PC-3 (cell line): ENCODE results near the gene ATP2A1. TPM values are rescaled to one million over a fixed set of nuclear protein-coding genes. Genes with fewer than 3 reads are reported as not detected.

Experiments
- ATAC-seq: fragments of 200-7000 bp; cut with Tn5 transposase; 2 replicates; pipeline ENCODE4 v1.9.1; 2020; ENCODE audit warnings: mild to moderate bottlenecking, moderate library complexity
- BruUV-seq: library from RNA; stranded (reverse); fragments of 400-500 nt; replicated peaks from 2 replicates; lab custom pipeline; 2021; lab: Mats Ljungman, UMichigan
- CTCF ChIA-PET: fragments of 300-600 bp; sonication (Branson Sonifier 250); formaldehyde crosslinking; loops from one replicate; lab custom pipeline; 2022; ENCODE audit warnings: antibody characterized with exemption; lab: Charles Lee
- POLR2A ChIA-PET: fragments of 300-600 bp; sonication (Branson Sonifier 250); formaldehyde crosslinking; loops from one replicate; lab custom pipeline; 2022; ENCODE audit warnings: antibody characterized with exemption; ENCODE audit not compliant: unreplicated experiment; lab: Charles Lee
- DNase-seq: peaks from one replicate; pipeline ENCODE4 v3.0.0-alpha.2; 2015
- H2AFZ ChIP-seq: fragments of 300-600 bp; sonication (generic); 2 replicates; pipeline ENCODE4 v1.6.0; 2016; ENCODE audit warnings: antibody characterized with exemption, low read length
- H3F3A ChIP-seq: fragments of 300-600 bp; sonication (generic); one replicate; pipeline ENCODE4 v1.6.0; 2017; ENCODE audit warnings: antibody characterized with exemption, low read length, control low read depth, mild to moderate bottlenecking; ENCODE audit not compliant: unreplicated experiment
- H3K27ac ChIP-seq: fragments of 300-600 bp; sonication (generic); 2 replicates; pipeline ENCODE4 v1.5.1; 2016; ENCODE audit warnings: mild to moderate bottlenecking, low read length
- H3K27me3 ChIP-seq: fragments of 300-600 bp; sonication (generic); 2 replicates; pipeline ENCODE4 v1.6.1; 2016; ENCODE audit warnings: low read length, mixed read lengths
- H3K36me3 ChIP-seq: fragments of 300-600 bp; sonication (generic); 2 replicates; pipeline ENCODE4 v1.6.1; 2016; ENCODE audit warnings: low read depth, mixed run types, low read length, mixed read lengths
- H3K4me1 ChIP-seq: fragments of 300-600 bp; sonication (generic); 2 replicates; pipeline ENCODE4 v1.5.1; 2016; ENCODE audit warnings: low read length; ENCODE audit not compliant: insufficient read depth
- H3K4me2 ChIP-seq: fragments of 300-600 bp; sonication (generic); 2 replicates; pipeline ENCODE4 v1.6.0; 2016; ENCODE audit warnings: low read length
- H3K4me3 ChIP-seq: fragments of 300-600 bp; sonication (generic); 2 replicates; pipeline ENCODE4 v1.5.1; 2016; ENCODE audit warnings: mild to moderate bottlenecking, low read length, mixed read lengths
- H3K79me2 ChIP-seq: fragments of 300-600 bp; sonication (generic); 2 replicates; pipeline ENCODE4 v1.6.1; 2017; ENCODE audit warnings: low read length, mixed read lengths
- H3K9ac ChIP-seq: fragments of 300-600 bp; sonication (generic); 2 replicates; pipeline ENCODE4 v1.6.0; 2016; ENCODE audit warnings: mild to moderate bottlenecking, low read length
- H3K9me2 ChIP-seq: fragments of 300-600 bp; sonication (generic); replicated peaks from 2 replicates; pipeline ENCODE4 v1.6.1; 2016; ENCODE audit warnings: mixed run types, low read length, mixed read lengths
- H3K9me3 ChIP-seq: fragments of 300-600 bp; sonication (generic); 2 replicates; pipeline ENCODE4 v1.6.1; 2016; ENCODE audit warnings: low read length, mixed read lengths
- H4K20me1 ChIP-seq: fragments of 300-600 bp; sonication (generic); 2 replicates; pipeline ENCODE4 v1.6.1; 2016; ENCODE audit warnings: low read length, mixed read lengths
- CTCF ChIP-seq: fragments of 300-600 bp; sonication (generic); conservative IDR thresholded peaks from 2 replicates; pipeline ENCODE4 v1.5.1; 2017; ENCODE audit warnings: antibody characterized with exemption, low read depth, mild to moderate bottlenecking, low read length
- EZH2 ChIP-seq: fragments of 300-600 bp; sonication (generic); IDR thresholded peaks from one replicate; pipeline ENCODE4 v1.6.1; 2017; ENCODE audit warnings: antibody characterized with exemption, mild to moderate bottlenecking, low read length; ENCODE audit not compliant: unreplicated experiment
- EZH2phosphoT487 ChIP-seq: fragments of 300-600 bp; sonication (generic); IDR thresholded peaks from 2 replicates; pipeline ENCODE4 v1.6.1; 2018; ENCODE audit warnings: mild to moderate bottlenecking, antibody characterized with exemption, low read length, borderline replicate concordance
- intact Hi-C: fragments of 100-400 bp; cut with micrococcal nuclease; formaldehyde crosslinking; loops from 2 replicates; pipeline ENCODE4 v1.9.0; 2023
- total RNA-seq: library from RNA; depleted of rRNA; stranded (reverse); fragments of >200 nt; gene quantifications from 2 replicates; pipeline ENCODE4 v1.2.3, GENCODE V29; 2014

The ATP2A1 gene
- total RNA-seq, 1 experiment from 2014 or later: 0.87 TPM

- DNase-seq (peak; percentile 78), ATAC-seq (peak; percentile 68)
- intact Hi-C loops: no loop called here
- H3K4me3 ChIP-seq: no peak overlapping the region
- no TSS peak for BruUV-seq
- ChIA-PET POLR2A (no interaction called here), CTCF (no interaction called here)
- TF ChIP-seq EZH2: no peak
- no peak for TF ChIP-seq EZH2phosphoT487
- TF ChIP-seq CTCF: no peak
- no peaks in the 10 kb centered on the region; the same call in 1 of the 2 replicates for H3K36me3 ChIP-seq
- H4K20me1 ChIP-seq: no peaks in the 10 kb centered on the region
- no peaks in the 10 kb centered on the region for H3K9me3 ChIP-seq
- peaks cover 8% of the 10 kb centered on the region for H3K4me1 ChIP-seq
- H3K27ac ChIP-seq: peak overlapping the region; percentile 90
- no peaks in the 10 kb centered on the region for H3K9me2 ChIP-seq
- H3K27me3 ChIP-seq: no peaks in the 10 kb centered on the region
- H2AFZ ChIP-seq: no peak overlapping the region
- no peak overlapping the region for H3K4me2 ChIP-seq
- H3K79me2 ChIP-seq: no peaks in the 10 kb centered on the region
- no peaks in the 10 kb centered on the region for H3F3A ChIP-seq
- H3K9ac ChIP-seq: peak overlapping the region; percentile 51; the same call in 1 of the 2 replicates
Measured at GRCh38 chr16:28910086-28911031, 32.1 kb downstream of the ATP2A1 start.

GRCh38 chr16:28912558-28912957 is 34.3 kb downstream of the ATP2A1 start:
- DNase-seq: no peak
- no TSS peak for BruUV-seq
- H4K20me1 ChIP-seq: no peaks in the 10 kb centered on the region
- no peaks in the 10 kb centered on the region; the same call in 1 of the 2 replicates for H3K36me3 ChIP-seq
- TF ChIP-seq CTCF (no peak), EZH2phosphoT487 (no peak), EZH2 (no peak)
- H3K9ac ChIP-seq: no peak overlapping the region
- no peaks in the 10 kb centered on the region for H3K27me3 ChIP-seq
- H3K4me2 ChIP-seq: no peak overlapping the region
- peaks cover 8% of the 10 kb centered on the region for H3K4me1 ChIP-seq
- no peak overlapping the region for H3K4me3 ChIP-seq
- no peaks in the 10 kb centered on the region for H3K79me2 ChIP-seq
- H3K9me2 ChIP-seq: no peaks in the 10 kb centered on the region
- no peak overlapping the region for H3K27ac ChIP-seq
- no peaks in the 10 kb centered on the region for H3K9me3 ChIP-seq
- ATAC-seq: no peak
- H3F3A ChIP-seq: no peaks in the 10 kb centered on the region
- intact Hi-C loops: no loop called here
- CTCF ChIA-PET: no interaction called here
- POLR2A ChIA-PET: no interaction called here
- H2AFZ ChIP-seq: no peak overlapping the region
